SK-N-MC (cell line): ENCODE data around the gene ESPNL.

Source experiments
- EZH2 ChIP-seq: fragments of 200-600 bp; sonication (generic); IDR thresholded peaks from one replicate; pipeline ENCODE4 v1.6.1; 2017; ENCODE audit warnings: antibody characterized with exemption
- FOXP2 ChIP-seq: optimal IDR thresholded peaks from 2 replicates; pipeline ENCODE3; 2011; ENCODE audit warnings: mild to moderate bottlenecking, moderate library complexity; ENCODE audit not compliant: insufficient read depth; ENCODE audit errors: extremely low read length, control extremely low read depth
- POLR2AphosphoS5 ChIP-seq: IDR thresholded peaks from 2 replicates; pipeline ENCODE4 v1.6.1; 2012; ENCODE audit warnings: mild to moderate bottlenecking, low read depth, low read length, borderline replicate concordance

- TF ChIP-seq EZH2 (no peak), POLR2AphosphoS5 (no peak), FOXP2 (no peak)
Measured at GRCh38 chr2:238077292-238077691, 22.8 kb upstream of the ESPNL start.
